NB4 (cell line): ENCODE measurements around the gene ABLIM2.

Experiments
- DNase-seq: peaks from one replicate; pipeline ENCODE4 v3.0.0; 2010; ENCODE audit warnings: low read depth
- H3K4me3 ChIP-seq: one replicate; pipeline ENCODE4 v1.5.1; 2011; ENCODE audit warnings: mild to moderate bottlenecking, low read depth, low read length, moderate library complexity
- CTCF ChIP-seq: IDR thresholded peaks from one replicate; pipeline ENCODE4 v1.5.1; 2012; ENCODE audit warnings: low read depth, low read length
- MAX ChIP-seq: IDR thresholded peaks from 2 replicates; pipeline ENCODE4 v1.6.1; 2011; ENCODE audit warnings: low read depth, low read length
- MYC ChIP-seq: IDR thresholded peaks from 2 replicates; pipeline ENCODE4 v1.6.1; 2011; ENCODE audit warnings: low read depth, low read length
- POLR2A ChIP-seq: IDR thresholded peaks from 2 replicates; pipeline ENCODE4 v1.6.1; 2011; ENCODE audit warnings: mild to moderate bottlenecking; ENCODE audit not compliant: insufficient read length; ENCODE audit errors: extremely low read depth

ABLIM2 gene

DNA sequence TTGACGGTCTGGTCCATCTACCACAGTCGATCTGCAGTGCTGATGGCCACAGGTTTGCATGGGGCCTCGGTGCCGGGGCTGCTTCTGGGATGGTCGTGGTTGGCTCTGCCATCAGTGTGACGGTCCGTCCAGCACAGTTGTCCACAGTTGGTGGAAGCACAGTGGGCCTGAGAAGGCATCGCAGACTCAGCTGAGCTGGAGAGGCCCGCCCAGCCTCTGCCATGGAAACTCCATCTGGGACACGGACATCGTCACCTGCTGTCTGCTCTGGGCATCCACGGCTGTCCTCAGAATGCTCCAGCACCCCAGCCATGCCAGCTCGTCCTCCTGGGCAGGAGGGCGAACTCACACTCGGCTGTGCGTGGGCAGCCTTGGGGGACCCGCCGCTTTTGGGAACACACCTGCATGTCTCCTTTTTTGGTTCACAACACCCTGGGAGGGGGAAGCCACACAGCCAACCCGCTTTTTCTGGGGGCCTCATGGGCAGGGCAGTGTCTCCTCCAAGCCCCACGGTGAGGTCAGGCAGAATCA, 33.0 kb downstream of the ABLIM2 start:
- no peak for DNase-seq
- no peak overlapping the region for H3K4me3 ChIP-seq
- TF ChIP-seq MAX = no peak
- TF ChIP-seq CTCF = no peak
- no peak for TF ChIP-seq POLR2A
- no peak for TF ChIP-seq MYC

DNA sequence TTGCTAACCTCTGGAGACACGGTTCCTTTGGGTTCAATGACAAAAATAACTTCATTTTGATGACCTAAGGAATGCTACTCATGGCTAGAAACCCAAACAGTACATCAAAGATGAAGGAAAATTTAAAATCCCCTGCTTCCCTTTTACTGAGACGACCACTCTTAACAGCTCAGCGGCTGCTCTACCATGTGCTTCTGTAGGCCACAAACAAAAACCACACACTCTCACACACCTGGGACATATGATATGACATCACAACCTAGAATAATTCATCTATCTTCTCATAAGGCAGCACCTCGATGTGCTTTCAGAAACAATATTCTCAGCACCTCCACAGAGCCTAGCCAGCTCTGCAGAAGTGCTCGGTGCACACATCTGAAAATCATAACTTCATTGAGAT, 34.7 kb downstream of the ABLIM2 start:
- no peak for DNase-seq
- no peak overlapping the region for H3K4me3 ChIP-seq
- TF ChIP-seq CTCF (no peak), MYC (no peak), MAX (no peak), POLR2A (no peak)

DNA sequence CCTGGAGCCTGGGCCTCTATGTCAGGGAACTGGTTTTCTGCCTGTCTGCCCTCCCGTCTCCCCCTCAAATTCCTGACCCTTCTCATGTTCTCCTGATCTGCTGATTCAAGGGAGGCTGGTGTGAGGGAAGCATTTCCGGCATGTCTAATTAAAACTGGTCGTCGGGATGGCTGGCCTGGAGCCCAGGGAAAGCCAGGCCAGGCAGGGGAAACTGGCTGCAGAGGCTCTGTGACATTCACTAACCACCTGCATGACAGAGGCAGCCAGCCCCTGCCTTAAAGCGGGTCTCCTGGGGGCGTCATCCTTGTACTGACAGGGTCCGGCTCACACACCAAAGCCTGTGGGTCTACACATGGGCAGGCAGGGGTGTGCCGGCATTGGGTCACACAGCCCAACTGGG, 35.2 kb downstream of the ABLIM2 start:
- H3K4me3 ChIP-seq = no peak overlapping the region
- TF ChIP-seq MAX (no peak), CTCF (no peak), POLR2A (no peak), MYC (no peak)
- DNase-seq = no peak

DNA sequence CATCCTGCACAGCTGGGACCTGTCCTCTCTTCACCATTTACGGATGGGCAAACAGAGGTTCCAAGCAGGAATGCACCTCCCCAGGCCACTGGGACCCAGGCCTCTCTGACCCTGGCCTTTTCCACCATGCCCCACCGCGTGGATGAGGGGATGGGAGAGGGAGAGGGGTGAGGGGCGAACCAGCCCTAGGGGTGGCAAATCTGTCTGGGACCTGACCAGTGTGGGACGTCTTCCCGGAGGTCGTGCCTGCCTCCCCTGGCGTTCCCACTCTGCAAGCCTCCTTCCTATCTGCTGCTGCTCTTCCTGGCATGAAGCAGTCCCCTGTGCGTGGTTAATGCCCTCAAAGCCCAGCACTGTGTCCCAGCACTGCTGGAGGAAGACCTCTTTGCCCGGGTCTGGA, 35.9 kb downstream of the ABLIM2 start:
- TF ChIP-seq MYC (no peak), POLR2A (no peak), CTCF (no peak), MAX (no peak)
- no peak for DNase-seq
- H3K4me3 ChIP-seq = no peak overlapping the region

DNA sequence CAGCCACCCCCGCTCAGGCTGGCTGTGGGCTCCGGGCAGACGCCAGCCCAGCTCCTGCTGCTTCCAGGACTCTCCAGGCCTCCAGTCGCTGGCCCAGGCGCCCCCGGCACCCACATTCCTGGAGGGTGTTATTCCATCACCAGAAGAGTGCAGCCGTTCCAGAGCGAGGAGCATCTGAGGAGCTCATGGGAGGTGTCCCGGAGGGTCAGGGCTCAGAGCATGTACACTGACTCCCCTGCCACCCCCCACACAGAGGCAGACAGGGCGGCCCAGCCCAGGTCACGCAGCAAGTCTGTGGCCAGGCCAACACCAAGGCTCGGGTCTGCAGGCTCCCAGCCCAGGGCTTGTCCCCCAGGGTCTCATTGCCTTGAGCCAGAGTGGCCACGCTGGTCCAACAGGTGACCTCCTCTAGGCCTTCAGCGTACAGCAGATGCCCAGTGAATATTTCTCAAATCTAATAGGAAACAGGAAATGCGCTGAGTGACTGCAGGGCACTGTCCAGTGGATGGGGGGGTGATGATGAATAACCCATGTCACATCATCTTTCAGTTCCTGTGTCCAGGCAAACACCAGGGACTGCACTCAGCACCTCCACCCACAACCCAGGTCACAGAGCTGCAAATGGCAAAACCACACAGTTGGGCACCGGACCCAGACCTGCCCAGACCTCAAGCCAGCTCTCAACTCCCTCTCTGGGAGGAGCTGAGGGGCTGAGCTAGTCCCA, 37.2 kb downstream of the ABLIM2 start:
- H3K4me3 ChIP-seq = no peak overlapping the region
- no peak for DNase-seq
- TF ChIP-seq POLR2A = no peak
- no peak for TF ChIP-seq CTCF
- TF ChIP-seq MAX = no peak
- no peak for TF ChIP-seq MYC
